ENCODE measurements around the gene COA7.

The COA7 gene

DNA sequence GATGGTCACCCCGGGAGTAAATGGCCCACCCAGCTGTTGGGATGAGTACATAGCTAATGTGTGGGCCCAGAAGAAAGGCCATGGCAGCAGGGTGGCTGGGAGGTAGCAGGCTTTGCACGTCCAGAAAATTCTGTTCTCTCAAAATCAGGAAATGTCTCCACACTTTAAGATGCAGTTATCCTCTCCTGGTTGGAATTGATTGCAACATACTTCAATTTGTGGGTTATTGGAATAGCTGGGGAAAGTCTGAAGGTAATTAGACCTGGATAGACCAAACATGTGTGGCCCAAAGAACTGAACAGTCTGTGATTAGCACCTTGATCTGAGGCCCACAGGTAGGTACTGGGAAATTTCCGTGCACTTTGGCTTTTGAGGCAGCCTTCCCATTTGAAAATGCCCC lies 30.2 kb downstream of the COA7 start:
- no peak for DNase-seq

DNA sequence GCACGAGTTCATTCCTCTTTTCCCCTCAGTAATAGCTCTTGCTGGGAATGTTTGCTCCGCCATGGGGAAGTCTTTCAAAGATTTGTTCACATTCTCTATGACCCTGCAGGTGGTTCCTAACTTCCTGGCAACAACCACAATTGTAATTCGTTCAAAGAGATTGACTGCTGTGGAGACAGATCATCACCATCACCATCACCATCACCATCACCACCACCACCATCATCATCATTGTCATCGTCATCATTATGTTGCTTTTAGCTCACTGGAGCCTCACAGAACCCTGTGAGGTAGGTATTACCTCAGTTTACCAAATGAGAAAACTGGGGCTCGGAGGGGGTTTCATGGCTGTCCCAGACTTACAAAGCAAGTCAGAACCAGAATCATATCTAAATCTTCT lies 30.9 kb downstream of the COA7 start:
- DNase-seq: no peak

DNA sequence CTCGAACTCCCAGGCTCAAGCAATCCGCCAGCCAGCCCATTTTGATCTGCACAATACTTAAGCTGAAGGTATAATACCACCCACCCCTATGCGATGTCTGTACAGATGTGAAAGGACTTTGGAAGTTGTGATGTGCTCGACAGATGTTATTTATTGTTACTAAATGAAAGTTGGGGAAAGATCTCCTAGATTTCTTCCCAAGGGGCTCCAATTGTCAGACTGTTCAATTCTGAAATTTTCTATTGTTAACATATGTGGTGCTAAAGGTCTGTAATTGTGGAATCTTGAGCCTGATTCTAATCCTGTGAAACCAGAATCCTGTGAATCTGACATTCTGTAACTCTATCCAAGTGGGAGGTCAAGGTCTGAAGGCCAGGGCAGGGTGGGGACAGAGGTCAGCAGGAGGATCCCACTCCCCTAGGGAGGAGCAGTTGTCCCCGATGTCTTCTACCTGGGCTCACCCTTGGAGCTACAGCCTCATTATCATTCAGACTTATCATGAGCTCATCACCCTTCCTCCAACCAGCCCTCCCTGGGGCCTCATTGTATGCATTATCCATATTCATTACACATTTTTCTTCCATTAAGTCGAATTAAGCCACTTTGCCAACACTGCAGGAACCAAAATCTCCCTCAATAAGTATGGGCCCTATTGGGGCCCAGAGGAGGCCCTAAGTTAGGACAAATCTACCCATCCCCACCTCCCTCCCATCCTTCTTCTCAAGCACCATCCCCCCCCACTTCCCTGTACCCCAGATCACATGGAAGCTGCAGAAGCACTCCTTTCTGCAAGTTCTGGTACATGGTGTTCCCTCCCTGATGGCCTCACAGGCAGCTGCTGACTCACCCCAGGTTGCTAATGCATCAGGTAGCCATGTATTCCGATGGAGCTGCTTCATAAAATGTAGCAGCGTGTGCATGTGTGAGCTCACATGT lies 32.9 kb downstream of the COA7 start:
- no peak for DNase-seq

DNA sequence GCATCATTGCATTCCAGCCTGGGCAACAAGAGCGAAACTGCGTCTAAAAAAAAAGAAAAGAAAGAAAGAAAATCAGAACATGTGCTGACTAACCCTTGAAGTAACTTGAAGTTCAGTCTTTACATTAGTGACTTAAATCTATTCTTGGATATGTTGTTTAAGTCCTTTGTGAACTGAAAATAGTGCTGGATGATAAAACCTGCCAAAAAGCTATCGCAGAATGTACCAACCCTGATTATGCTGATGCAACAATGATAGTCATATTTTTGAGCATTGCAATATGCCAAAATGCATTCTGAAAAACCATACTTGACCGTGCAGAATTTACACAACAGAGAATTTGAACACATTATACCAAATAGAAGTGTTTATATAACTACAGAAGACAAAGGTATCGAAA lies 34.4 kb downstream of the COA7 start:
- no peak for DNase-seq

DNA sequence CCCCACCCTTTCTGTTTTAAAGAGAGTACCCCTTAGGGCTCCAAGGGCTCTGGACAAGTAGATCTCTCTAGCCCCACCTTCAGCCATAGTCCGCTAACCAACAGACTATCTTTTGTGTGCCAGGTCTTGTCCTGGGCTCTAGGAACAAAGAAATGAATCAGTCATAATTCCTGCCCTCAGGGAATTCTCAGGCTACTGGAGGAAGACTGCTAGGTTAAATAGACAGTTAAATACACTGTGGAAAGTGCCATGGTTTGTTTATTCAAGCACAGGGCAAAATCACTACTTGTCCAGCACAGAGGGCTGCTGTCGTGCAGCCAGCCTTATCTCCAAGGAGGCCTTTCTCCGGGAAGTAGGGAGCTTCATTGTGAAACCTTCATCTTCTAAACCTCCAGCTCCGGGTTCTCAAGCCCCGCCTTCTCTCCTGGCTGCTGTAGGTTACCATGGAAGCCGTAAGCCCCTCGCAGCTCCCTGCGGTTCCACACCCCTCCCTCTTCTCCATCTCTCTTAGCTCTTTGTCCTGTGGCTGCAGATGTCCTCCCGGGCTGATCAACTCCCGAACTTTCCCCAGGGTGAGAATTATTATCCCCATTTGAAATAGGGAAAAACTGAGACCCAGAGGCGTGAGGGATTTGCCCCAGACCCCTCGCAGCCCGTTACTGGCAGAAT lies 35.4 kb downstream of the COA7 start:
- peak; percentile 21 to 32 for DNase-seq

DNA sequence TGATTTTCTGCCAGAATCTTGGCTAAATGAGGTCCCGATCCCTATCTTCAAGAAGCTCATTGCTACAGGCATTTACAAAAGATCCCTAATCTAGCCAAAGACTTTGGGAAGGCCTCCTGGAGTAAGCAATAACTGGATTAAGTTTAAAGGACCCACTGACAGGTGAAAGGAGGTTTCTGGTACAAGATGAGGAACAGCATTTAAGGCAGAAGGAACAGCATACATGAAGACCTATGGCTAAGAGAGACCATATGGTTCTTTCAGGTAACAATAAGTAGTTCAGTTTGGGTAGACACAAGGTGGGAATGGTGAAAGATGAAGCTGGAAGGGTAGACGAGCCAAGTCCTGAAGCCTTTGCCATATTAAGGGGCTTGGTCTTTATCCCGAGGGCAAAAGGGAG lies 37.3 kb downstream of the COA7 start:
- no peak for DNase-seq

DNA sequence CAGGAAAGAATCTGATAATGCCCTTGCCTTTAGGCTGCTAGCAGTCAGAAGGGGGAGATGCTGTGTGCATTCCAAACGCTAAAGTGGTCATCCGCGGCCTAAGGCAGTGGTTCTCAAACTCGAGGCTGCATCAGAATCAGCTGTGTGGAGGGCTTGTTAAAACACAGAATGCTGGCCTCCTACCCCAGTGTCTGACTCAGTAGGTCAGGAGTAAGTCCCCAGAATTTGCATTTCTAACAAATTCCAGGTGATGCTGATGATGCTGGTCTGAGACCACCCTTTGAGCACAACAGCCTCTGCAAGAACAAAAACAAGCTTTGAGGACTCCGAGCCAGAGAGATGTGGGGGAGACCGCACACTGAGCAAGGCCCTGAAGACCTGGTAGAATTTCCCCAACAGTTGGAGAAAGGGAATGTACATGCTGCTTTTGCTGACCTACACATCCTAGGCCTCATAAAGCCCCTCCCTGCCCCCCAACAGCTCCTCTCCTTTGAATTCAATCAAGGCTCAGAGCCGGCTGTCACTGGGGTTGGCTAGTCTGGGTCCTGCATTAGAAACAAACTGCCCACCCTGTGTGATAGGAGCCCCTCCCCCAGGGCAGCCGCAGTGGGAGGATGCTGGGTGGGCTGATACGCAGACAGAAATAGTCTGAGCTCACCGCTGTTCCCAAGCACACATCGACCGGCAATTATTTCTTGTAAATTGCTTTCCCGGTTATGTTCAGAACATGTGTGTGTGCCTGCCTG lies 38.1 kb downstream of the COA7 start:
- no peak for DNase-seq

DNA sequence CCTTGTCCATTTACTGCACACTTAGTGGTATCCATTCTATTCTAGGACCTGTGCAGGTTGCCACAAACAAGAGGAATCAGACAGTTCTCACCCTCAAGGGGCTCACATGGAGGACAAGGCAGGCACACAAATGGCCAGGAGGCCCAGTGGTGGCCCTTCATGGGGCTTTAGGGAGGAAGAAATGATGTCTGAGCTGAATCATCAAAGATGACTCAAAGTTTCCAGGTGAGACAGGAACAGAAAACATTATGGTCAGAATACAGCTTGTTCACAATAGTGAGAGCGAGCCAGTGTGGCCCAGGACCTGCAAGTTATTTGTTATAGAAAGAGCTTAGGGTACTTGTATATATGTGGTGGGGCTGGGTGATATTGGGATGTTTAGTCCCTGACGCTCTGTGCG lies 38.8 kb downstream of the COA7 start:
- no peak for DNase-seq

DNA sequence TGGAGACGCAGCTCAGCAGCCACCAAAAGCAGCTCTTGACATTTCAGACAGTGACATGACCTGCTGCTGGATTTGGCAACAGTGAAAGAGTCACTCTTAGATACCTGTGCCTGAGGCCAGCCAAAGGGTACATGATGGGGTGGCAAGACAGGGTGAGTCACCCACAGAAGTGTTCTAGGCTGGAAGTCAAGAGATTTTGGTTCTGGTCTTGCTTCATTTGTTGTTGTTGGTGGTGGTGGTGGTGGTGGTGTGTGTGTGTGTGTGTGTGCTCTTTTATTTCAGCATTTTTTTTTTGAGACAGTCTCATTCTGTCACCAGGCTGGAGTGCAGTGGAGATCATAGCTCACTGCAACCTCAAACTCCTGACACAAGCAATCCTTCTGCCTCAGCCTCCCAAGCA lies 39.4 kb downstream of the COA7 start:
- DNase-seq: no peak

DNA sequence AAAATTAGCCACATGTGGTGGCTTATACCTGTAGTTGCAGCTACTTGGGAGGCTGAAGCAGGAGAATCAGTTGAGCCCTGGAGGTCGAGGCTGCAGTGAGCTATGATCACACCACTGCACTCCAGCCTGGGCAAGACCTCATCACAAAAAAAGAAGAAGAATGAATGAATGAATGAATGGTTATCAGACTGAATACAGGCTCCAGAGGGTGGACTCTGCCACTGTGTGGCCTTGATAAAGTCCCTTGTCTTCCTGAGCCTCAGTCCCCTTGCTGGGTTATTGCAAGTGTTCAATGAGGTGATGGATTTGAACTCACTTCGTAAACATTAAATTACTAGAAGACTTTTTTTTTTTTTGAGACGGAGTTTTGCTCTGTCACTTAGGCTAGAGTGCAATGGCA lies 40.4 kb downstream of the COA7 start:
- DNase-seq: no peak

DNA sequence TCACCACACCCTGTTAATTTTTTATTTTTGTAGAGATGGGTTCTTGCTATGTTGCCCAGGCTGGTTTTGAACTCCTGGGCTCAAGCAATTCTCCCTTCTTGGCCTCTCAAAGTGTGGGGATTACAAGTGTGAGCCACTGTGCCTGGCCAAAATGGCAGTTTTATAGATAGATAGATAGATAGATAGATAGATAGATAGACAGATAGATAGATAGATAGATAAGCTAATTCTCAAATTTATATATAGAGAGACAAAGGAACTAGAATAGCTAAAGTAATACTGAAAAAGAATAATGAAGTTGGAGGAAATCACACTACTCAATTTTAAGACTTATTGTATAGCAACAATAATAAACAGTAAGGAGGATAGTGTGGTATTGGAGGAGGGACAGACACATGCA lies 44.1 kb downstream of the COA7 start:
- no peak for DNase-seq

DNA sequence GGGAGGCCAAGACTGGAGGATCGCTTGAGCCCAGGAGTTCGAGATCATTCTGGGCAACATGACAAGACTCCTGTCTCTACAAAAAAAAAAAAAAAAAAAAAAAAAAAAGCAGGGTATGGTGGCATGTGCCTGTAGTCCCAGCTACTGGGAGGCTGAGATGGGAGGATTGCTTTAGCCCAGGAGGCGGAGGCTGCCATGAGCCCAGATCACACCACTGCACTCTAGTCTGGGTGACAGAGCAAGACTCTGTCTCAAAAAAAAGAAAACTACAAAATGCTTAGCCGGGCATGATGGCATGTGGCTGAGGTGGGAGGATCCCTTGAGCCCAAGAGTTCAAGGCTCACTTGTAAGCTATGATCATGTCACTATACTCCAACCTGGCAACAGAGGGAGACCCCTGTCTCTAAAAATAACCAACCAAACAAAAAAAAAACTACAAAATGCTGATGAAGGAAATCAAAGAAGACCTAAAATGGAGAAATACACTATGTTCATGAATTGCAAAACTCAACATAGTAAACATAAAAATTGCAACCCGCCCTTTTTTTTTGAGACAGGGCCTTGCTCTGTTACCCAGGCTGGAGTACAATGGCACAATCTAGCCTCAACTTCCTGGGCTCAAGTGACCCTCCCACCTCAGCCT lies 44.8 kb downstream of the COA7 start:
- no peak for DNase-seq

DNA sequence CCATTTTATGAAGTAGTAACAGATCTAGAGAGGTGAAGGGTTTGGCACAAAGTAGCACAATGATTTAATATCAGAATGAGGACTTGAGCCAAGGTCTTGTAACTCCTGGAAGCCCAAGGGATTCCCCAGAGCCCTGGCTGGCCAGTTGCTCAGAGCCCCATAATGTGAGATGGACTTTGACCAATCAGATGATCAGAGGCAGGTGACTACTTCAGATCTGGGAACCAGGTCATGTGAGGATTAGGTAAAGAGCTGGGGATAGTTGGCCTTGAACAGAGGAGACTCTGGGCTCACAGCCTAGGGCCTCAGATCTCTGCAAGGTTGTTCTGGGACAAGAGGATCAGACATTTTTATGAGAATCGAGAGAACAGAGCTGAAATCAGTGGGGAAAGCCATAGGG lies 46.2 kb downstream of the COA7 start:
- DNase-seq: no peak

DNA sequence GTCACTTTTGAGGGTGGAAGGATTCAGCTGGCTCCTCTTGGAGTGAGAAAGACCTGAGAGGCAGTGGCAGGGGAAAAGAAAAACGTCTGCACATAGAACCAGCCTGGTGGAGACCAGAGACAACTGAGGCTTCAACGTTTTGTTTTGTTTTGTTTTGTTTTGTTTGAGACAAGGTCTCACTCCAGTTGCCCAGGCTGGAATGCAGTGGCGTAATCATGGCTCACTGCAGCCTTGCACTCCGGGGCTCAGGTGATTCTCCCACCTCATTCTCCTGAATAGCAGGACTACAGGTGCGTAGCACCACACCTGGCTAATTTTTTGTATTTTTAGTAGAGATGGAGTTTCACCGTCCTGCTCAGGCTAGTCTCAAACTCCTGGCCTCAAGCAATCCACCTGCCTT lies 52.9 kb downstream of the COA7 start:
- DNase-seq: no peak

DNA sequence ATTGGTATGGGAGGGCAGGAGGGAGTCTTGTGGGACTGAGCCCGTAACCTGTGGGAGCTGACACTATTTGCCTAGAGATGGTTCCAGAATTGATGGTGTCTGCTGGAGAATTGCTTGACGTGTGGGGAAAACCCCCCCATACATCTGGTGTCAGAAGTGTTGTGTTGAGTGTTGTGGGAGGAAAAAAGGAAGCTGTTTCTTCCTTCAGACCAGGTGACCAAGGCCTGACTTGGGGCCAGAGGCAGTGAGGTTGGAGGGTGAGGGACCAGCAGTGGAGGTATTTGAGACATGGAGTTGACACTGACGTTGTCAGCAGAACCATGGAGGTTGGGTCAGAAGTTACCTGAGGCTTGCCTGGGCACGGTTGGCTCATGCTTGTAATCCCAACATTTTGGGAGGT lies 56.8 kb downstream of the COA7 start:
- DNase-seq: no peak

DNA sequence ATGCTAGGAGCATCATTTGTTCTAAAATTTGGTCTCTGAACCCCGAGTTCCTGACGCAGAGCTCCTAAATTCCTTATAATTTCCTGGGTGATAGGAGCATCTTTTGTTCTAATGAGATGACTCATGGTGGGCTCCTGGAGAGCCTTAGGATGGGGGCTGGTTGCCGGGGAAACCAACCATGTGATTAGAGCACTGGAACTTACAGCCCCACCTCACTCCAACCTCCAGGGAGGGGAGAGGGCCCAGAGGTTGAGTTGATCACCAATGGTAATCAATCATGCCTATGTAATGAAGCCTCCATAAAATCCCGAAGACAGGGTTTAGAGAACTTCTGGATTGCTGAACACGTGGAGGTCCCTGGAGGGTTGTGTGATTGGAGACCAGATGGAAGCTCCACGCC lies 57.5 kb downstream of the COA7 start:
- no peak for DNase-seq

DNA sequence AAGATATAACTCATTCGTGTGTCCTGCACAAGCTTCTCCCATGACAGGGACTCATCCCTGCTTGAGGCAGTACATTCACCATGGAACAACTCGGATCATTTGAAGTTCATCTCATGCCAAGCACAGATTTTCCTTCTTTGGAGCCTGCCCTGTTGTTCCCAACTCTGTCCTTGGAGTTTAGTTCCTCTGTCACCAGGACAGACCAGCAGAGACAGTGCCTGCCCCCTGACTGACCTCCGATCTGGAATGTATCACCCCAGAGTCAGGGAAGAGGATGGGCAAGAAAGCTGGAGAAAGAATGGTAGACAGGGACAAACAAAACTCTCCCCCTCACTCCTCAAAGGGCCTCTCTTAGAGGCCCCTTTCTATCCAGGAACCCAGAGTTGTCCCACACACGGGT lies 60.2 kb downstream of the COA7 start:
- DNase-seq: no peak

DNA sequence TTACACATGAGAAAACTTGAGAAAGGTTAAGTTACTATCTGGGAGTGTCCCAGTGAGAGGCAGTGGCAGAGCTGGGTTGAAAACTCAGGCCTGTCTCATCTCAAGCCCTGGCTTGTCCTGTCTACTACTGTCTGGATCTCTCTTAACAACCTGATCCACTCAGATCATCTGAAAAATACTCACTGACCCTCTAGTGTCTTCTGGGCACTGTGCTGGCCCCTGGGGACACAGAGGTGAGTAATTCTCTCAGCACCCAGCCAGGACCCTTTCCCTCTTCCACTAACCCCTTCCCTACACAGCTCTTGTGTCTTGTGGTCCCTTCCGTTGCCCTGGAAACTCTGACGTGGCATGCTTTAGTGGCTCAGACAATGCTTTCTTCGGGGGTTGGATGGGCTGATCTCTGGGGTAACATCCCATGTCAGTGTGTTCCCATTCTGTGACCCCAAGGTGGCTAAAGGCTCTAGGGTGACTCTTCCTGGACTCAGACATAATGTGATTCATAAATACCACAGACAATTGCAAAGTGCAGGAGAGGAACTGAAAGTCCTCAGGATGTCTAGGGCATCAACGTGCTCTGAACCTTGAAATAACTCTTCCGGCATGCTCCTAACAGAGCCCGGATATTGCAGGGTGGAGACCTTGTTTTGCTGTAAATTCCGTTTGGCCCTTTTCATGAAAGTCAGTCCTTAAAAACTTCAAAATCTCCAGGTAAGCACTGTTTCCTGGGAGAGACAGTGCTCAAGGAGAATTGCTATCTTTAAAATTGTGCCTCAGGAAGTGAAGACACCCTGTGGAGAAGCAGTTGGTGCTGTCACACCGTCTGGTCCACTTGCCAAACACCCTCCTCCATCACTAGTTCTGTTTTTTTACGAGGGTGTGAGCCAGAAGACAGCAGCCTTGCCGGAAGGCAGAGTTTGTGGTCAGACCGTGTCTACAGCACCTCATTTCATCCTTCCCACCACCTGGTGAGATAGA lies 61.1 kb downstream of the COA7 start:
- no peak for DNase-seq

DNA sequence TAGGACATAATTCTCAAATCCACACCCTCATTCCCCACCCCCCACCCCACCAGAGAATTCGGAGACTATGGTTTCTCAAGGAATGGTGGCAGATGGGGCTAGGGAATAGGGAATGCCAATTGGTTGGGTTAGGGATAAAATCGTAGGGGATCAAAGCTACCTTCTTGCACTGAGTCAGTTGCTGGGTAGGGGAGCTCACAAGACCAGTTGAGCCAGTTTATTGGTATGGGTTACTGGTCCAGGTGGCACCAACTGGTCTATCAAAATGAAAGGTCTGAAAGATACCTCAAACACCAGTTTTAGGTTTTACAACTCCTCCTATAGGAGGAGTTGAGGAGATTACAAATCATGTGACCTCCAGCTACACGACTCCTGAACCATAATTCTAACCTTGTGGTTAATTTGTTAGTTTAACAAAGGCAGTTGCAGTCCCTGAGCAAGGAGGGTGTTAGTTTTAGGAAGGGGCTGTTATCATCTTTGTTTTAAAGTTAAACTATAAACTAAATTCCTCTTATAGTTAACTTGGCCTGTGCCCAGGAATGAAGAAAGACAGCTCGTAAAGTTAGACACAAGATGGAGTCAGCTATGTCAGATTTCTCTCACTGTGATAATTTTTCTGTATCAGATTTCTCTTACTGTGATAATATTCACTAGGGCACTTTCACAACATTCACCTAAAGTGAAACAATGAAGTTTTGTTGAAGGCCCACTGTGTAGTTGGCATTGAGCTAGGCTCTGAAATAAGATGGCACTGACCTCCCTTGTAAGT lies 62.6 kb downstream of the COA7 start:
- no peak for DNase-seq
